Lung microvascular endothelial cell (primary cell): ENCODE measurements around the gene CNTNAP2. TPM values are rescaled to one million over a fixed set of nuclear protein-coding genes. Genes with fewer than 3 reads are reported as not detected.
"Not testable (repeated sequence)": the region's sequence is repeated elsewhere in the genome, so short reads cannot be mapped to it uniquely, and the experiment has no call there.

ENCODE experiments used
- DNase-seq, 2 donors: peaks; one replicate each; pipeline versions ENCODE4 v3.0.0 to v3.0.0-alpha.2; 2010; ENCODE audit warnings: low read depth in 2 of 2
- total RNA-seq: library from RNA; depleted of rRNA; stranded (reverse); fragments of >200 nt; gene quantifications from 2 replicates; pipeline ENCODE4 v1.2.1, GENCODE V29; 2014

Gene CNTNAP2
- total RNA-seq, 1 donor from 2014 or later = under 0.01 TPM

- no peak for DNase-seq
These were observed 2170.9 kb downstream of the CNTNAP2 start for GRCh38 chr7:148287538-148287937.

- DNase-seq = no peak
These were observed 2172.1 kb downstream of the CNTNAP2 start for GRCh38 chr7:148288592-148289151.

- no peak for DNase-seq
These were observed 2173.0 kb downstream of the CNTNAP2 start for GRCh38 chr7:148289630-148290029.

- no peak for DNase-seq
These were observed 2173.9 kb downstream of the CNTNAP2 start for GRCh38 chr7:148290538-148290937.

GRCh38 chr7:148291799-148292198, 2175.2 kb downstream of the CNTNAP2 start:
- no peak for DNase-seq

- DNase-seq = no peak
These were observed 2180.5 kb downstream of the CNTNAP2 start for GRCh38 chr7:148296994-148297644.

- DNase-seq = not testable (repeated sequence)
These were observed 2182.2 kb downstream of the CNTNAP2 start for GRCh38 chr7:148298768-148299167.

- no peak for DNase-seq
These were observed 2183.0 kb downstream of the CNTNAP2 start for GRCh38 chr7:148299350-148300276.

- not testable (repeated sequence) for DNase-seq
These were observed 2185.8 kb downstream of the CNTNAP2 start for GRCh38 chr7:148302436-148302835.

GRCh38 chr7:148303295-148304082, 2186.9 kb downstream of the CNTNAP2 start:
- no peak for DNase-seq

- DNase-seq = no peak
These were observed 2187.4 kb downstream of the CNTNAP2 start for GRCh38 chr7:148304083-148304335.

GRCh38 chr7:148304456-148304855, 2187.9 kb downstream of the CNTNAP2 start:
- DNase-seq = no peak

- no peak for DNase-seq
These were observed 2190.2 kb downstream of the CNTNAP2 start for GRCh38 chr7:148306759-148307158.

- DNase-seq = no peak
These were observed 2201.7 kb downstream of the CNTNAP2 start for GRCh38 chr7:148318102-148318811.

GRCh38 chr7:148318838-148319237, 2202.2 kb downstream of the CNTNAP2 start:
- no peak for DNase-seq

- no peak for DNase-seq
These were observed 2202.8 kb downstream of the CNTNAP2 start for GRCh38 chr7:148319316-148319808.

- DNase-seq = no peak
These were observed 2208.6 kb downstream of the CNTNAP2 start for GRCh38 chr7:148325208-148325607.

- DNase-seq = no peak
These were observed 2210.8 kb downstream of the CNTNAP2 start for GRCh38 chr7:148327379-148327778.

GRCh38 chr7:148328906-148329305, 2212.3 kb downstream of the CNTNAP2 start:
- DNase-seq = no peak

- no peak for DNase-seq
These were observed 2213.7 kb downstream of the CNTNAP2 start for GRCh38 chr7:148330124-148330818.
